GM12873 (cell line): ENCODE measurements around the gene RBPMS2.

Experiments used
- TF ChIP-seq, protein P1 (sequence below): IDR thresholded peaks from 2 replicates; pipeline ENCODE4 v1.5.1; 2012; ENCODE audit warnings: low read depth, mild to moderate bottlenecking, moderate library complexity, low read length, control low read depth; ENCODE audit not compliant: insufficient read depth; ENCODE audit errors: missing control alignments

The RBPMS2 gene

DNA sequence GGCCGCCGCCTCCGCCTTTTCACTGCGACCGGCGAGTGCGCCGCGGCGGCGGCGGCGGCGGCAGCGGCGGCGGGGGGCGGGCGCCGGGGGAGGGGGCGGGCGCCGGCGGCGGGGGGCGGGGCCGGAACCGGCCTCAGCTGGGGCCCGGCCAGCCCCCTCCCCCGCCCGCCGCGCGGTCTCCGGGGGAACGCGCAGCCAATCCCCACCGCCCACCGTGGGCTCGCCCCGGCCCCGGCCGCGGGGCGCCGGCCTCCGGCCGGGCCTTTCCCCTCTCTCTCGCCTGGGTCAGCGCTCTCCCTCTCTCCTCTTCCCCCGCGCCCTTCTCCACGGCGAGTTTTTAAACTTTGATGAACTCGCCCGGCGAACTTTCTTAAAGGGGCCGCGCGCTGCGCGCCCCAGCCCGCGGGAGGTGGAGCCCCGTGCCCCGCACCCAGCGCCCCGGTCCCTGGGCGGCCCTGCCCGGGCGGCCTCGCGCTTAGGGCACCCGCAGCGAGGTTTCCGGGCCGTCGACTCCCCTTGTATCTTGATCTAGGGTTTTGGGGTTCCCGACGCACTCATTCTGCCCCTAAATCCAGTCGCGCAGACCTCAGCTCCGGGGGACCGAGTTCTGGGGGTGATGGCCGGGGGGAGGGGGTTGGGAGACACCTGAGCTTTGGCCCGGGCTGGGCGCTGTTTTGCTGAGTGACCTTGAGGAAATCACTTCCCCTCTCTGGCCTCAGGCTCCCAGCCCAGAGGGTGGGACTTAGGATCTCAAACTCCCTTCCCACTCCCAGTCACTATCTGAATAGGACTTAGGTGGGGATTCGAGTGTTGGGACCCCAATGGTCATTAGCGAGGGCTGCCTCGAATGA is at the start of gene RBPMS2:
Gene RBPMS2 (minus strand): TSS at position 39 of the 851 bp plus-strand sequence. CDS start 270 bp downstream, outside the sequence.
- TF ChIP-seq, protein P1, sequence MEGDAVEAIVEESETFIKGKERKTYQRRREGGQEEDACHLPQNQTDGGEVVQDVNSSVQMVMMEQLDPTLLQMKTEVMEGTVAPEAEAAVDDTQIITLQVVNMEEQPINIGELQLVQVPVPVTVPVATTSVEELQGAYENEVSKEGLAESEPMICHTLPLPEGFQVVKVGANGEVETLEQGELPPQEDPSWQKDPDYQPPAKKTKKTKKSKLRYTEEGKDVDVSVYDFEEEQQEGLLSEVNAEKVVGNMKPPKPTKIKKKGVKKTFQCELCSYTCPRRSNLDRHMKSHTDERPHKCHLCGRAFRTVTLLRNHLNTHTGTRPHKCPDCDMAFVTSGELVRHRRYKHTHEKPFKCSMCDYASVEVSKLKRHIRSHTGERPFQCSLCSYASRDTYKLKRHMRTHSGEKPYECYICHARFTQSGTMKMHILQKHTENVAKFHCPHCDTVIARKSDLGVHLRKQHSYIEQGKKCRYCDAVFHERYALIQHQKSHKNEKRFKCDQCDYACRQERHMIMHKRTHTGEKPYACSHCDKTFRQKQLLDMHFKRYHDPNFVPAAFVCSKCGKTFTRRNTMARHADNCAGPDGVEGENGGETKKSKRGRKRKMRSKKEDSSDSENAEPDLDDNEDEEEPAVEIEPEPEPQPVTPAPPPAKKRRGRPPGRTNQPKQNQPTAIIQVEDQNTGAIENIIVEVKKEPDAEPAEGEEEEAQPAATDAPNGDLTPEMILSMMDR = no peak

DNA sequence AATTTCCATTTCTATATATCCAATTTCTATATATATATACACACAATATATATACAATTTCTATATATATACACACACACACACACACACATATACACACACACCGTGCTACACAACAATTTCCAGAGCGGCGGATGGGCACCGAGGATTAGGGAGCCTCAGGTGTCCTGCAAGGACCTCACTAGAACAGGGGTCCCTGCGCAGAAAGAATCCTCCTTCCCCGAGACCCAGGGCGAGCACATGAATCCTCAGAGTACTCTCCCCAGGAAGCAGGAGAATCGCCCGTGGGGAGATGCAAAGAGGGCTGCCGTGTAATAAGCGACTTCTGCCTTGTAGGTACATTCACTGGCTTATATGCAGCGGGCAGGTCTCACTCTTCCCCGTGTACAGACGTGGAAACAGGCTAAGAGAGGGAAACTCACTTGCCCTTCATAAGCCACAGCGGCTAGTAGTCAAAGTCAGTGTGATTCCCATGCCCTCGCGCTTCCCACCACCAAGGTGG is 49.6 kb upstream of the RBPMS2 start:
- TF ChIP-seq, protein P1 = no peak

DNA sequence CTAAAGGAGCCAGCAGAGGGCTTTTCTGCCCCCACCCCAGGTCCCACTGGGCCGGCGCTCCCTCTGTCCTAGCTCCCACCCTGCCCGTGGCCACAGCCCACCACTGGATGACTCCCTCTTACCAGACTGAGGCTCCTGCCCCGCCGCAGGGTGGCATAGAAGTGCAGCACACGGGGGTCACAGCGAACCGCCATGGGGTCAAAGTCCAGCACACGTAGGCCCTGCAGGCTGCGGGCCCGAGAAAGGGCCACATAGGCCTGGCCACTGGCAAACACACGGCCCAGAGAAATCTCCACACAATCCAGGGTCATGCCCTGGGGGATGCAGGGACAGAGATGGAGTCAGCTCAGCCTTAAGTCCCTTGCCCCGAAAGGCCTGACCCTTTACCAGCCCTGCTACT is 41.1 kb upstream of the RBPMS2 start:
- TF ChIP-seq, protein P1 = no peak

DNA sequence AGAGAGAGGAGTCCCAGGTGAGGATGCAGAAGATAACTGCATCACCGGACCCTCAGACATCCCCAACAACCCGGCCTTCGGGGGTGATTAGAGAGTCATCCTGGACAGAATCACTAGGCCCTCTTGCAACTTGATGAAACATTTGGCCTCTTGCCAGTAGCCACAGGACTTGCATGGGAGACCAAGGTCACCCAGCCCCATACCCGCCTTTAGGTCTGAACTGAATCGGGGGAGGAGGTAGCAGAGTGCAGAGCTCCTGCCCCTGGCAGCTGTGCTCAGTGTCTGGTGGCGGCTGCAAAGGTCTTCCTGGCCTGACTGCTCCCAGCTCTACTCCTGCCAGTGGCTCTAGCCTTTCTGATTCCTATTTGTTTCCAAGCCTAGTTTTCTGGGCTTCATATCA is 37.7 kb upstream of the RBPMS2 start:
- TF ChIP-seq, protein P1 = no peak

DNA sequence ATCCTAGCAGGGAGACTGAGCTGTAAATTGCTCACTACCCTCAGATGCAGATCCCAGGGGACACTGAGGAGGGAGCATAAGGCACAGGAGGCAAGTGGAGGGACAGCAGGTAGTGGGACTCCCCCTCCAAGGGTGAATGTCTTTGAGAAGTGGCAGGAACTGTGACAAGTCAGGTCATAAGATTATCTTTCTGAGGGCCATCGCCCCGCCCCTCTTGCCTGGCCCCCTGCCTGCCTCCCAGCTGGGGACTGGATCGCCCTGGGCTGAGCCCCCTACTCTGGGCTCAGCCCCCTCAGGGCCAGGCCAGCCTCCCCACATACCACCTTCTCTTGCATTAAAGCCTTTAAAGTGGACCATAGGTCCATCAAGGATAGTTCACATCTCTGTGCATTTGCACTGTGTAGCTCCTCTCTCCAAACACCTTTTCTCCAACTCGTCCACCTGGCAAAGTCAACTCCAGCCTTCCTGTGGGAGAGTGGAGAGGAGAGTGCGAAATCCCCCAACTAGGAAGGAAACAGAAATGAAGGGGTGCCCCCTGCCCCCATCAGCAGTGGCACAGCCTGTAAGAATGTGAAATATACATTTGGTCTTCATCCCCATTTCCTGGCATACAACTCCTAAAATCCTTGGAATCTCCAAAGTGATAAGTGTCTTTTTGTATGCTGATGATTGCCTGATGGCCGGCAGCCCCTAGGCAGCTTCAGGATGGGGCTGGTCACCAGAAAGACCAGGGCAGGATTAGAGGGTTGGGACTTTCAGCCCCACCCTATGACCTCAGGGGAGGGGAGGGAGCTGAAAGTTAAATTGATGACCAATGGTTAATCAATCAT is 35.3 kb upstream of the RBPMS2 start:
- TF ChIP-seq, protein P1 = no peak

DNA sequence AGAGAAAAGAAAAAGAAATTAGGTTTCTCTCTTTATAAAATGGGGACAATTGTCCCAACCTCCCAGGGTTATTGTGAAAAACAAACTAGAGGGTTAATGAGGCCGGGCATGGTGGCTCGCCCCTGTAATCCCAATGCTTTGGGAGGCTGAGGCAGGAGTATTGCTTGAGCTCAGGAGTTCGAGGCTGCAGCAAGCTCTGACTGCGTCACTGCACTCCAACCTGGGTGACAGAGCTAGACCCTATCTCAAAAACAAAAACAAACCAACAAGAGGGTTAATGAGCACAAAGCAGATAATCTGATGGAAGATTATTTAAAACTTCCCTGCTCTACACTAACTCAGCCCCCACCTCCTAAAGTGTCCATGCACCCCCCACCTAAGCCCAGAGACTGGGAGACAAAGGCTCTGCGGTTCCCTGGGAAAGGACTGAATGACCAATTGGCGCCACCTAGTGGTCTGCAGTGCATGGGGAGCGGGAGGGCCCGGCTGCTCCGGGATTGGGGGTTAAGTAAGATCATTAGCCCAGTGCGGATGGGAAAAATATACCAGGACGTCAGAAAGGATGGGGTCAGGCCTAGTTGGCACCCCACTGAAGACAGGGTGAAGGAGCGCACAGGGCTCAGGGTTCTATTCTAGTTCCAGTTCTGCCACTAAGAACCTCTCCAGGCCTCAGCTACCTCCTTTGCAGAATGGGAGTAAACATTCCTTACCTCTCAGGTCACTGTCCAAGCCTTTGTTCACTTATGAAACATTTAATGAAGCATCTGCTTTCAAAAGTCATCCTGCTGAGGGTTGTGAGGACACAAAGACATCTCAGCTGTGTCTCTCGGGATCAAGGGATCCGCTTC is 34.5 kb upstream of the RBPMS2 start:
- TF ChIP-seq, protein P1 = peak; percentile 91
